T1000 (cell line): Measurements from ENCODE around the gene ANKRD33B.
"Not testable (repeated sequence)": the region's sequence is repeated elsewhere in the genome, so short reads cannot be mapped to it uniquely, and the experiment has no call there.

Experiments used
- DNase-seq: peaks from one replicate; lab custom pipeline; 2025; ENCODE audit warnings: mixed read lengths; lab: John Stamatoyannopoulos, UW

The ANKRD33B gene

GRCh38 chr5:10559151-10559550 lies 4.7 kb upstream of the ANKRD33B start:
- no peak for DNase-seq

- DNase-seq: no peak
Measured at GRCh38 chr5:10559871-10560270, 4.0 kb upstream of the ANKRD33B start.

- no peak for DNase-seq
Measured at GRCh38 chr5:10562201-10563109, 1.4 kb upstream of the ANKRD33B start.

- peak; percentile 33 for DNase-seq
Measured at GRCh38 chr5:10563110-10563944, 543 bp upstream of the ANKRD33B start.

- DNase-seq: no peak
Measured at GRCh38 chr5:10564838-10565784, 1.2 kb downstream of the ANKRD33B start.

- DNase-seq: no peak
Measured at GRCh38 chr5:10565785-10566542, 2.1 kb downstream of the ANKRD33B start.

GRCh38 chr5:10566543-10567068 lies 2.7 kb downstream of the ANKRD33B start:
- DNase-seq: no peak

GRCh38 chr5:10567121-10567591 lies 3.3 kb downstream of the ANKRD33B start:
- no peak for DNase-seq

GRCh38 chr5:10567781-10568321 lies 4.0 kb downstream of the ANKRD33B start:
- no peak for DNase-seq

GRCh38 chr5:10570540-10570939 lies 6.7 kb downstream of the ANKRD33B start:
- not testable (repeated sequence) for DNase-seq

- DNase-seq: no peak
Measured at GRCh38 chr5:10572451-10572850, 8.6 kb downstream of the ANKRD33B start.

GRCh38 chr5:10573487-10574145 lies 9.7 kb downstream of the ANKRD33B start:
- DNase-seq: no peak

- not testable (repeated sequence) for DNase-seq
Measured at GRCh38 chr5:10574879-10575278, 11.0 kb downstream of the ANKRD33B start.

- no peak for DNase-seq
Measured at GRCh38 chr5:10576121-10576789, 12.4 kb downstream of the ANKRD33B start.

- DNase-seq: no peak
Measured at GRCh38 chr5:10576790-10577189, 12.9 kb downstream of the ANKRD33B start.

- DNase-seq: no peak
Measured at GRCh38 chr5:10577371-10578292, 13.8 kb downstream of the ANKRD33B start.

GRCh38 chr5:10578293-10578665 lies 14.4 kb downstream of the ANKRD33B start:
- no peak for DNase-seq

GRCh38 chr5:10578869-10579268 lies 15.0 kb downstream of the ANKRD33B start:
- no peak for DNase-seq
